ENCODE results near the gene HIPK2. TPM values are rescaled to one million over a fixed set of nuclear protein-coding genes. Genes with fewer than 3 reads are reported as not detected.

HIPK2 gene
- total and polyA plus RNA-seq, 10 of the 15 experiments (the other 5 are each of a cell fraction or from before 2014, with no cell fraction given), result 1.7 to 39.0 (median 9.4) TPM

- TF ChIP-seq ZBTB33 (IDR thresholded peaks at IDR 0.05) (no peak), ZNF592 (IDR thresholded peaks at IDR 0.05) (0 out of 2 replicates have a peak, but pooled peaks have one; percentile 69), RUNX3 (IDR thresholded peaks at IDR 0.05; ENCODE audit: low read length) (no peak), YBX1 (IDR thresholded peaks at IDR 0.05) (no peak), ZNF384 (IDR thresholded peaks at IDR 0.05; ENCODE audit: borderline replicate concordance, low read depth, low read length) (no peak), KAT2A (conservative IDR thresholded peaks at IDR 0.05; ENCODE audit: control insufficient read depth, low read depth, low read length) (no peak), CEBPZ (IDR thresholded peaks at IDR 0.05; ENCODE audit: low read depth, low read length) (no peak), SUZ12 (IDR thresholded peaks at IDR 0.05; ENCODE audit: unreplicated experiment) (no peak), NR2C2 (IDR thresholded peaks at IDR 0.05; ENCODE audit: borderline replicate concordance, control insufficient read depth, insufficient read length, low read depth) (no peak), MAX (IDR thresholded peaks at IDR 0.05; ENCODE audit: low read depth, low read length) (0 out of 2 replicates have a peak, but pooled peaks have one; percentile 12), TARDBP (IDR thresholded peaks at IDR 0.05; ENCODE audit: borderline replicate concordance) (no peak), ZSCAN29 (IDR thresholded peaks at IDR 0.05) (no peak), ZNF687 (IDR thresholded peaks at IDR 0.05) (peak; percentile 99), TCF3 (IDR thresholded peaks at IDR 0.05; ENCODE audit: borderline replicate concordance, insufficient read depth, low read depth, low read length) (no peak), NRF1 (conservative IDR thresholded peaks at IDR 0.05; ENCODE audit: low read depth, low read length) (no peak)
Measured at GRCh38 chr7:139683137-139683921, 94.5 kb downstream of the HIPK2 start (continued).

Measured in GM12878 (cell line).